HepG2 (cell line): ENCODE measurements around the gene RUNDC1.

Experiments used
- BRCA1 ChIP-seq: sonication (generic); formaldehyde crosslinking; IDR thresholded peaks from 2 replicates; pipeline ENCODE4 v1.4.0; 2020; ENCODE audit warnings: missing genetic modification reagents
- ZHX1 ChIP-seq: sonication (generic); formaldehyde crosslinking; IDR thresholded peaks from 2 replicates; pipeline ENCODE4 v1.8.1; 2022; ENCODE audit warnings: low read depth, mild to moderate bottlenecking, missing genetic modification reagents
- ZZZ3 ChIP-seq: sonication (generic); formaldehyde crosslinking; IDR thresholded peaks from 2 replicates; pipeline ENCODE4 v1.4.0; 2020; ENCODE audit warnings: missing genetic modification reagents, mild to moderate bottlenecking, borderline replicate concordance

- no peak for TF ChIP-seq ZZZ3 (CRISPR knock-in tag)
- TF ChIP-seq ZHX1 (CRISPR knock-in tag), result no peak
- no peak for TF ChIP-seq BRCA1
These were observed 45.6 kb downstream of the RUNDC1 start for GRCh38 chr17:43025766-43026537.
